NCI-H1694 (cell line): ENCODE measurements around the gene CYP39A1.

ENCODE experiments used
- DNase-seq: peaks from one replicate; lab custom pipeline; 2025; lab: John Stamatoyannopoulos, UW

CYP39A1 gene

GRCh38 chr6:46652603-46653438 is at the start of gene CYP39A1, which contains the start of gene SLC25A27:
TSS of gene CYP39A1 (minus strand) at chr6:46652818. CDS start at chr6:46652582, 236 bp downstream.
TSS of gene SLC25A27 (plus strand) at chr6:46652975. CDS start at chr6:46653193, 218 bp downstream.
- peak; percentile 32 for DNase-seq

- no peak for DNase-seq
These were observed 47.4 kb upstream of the CYP39A1 start for GRCh38 chr6:46699970-46700369.

GRCh38 chr6:46690911-46691451 is 38.4 kb upstream of the CYP39A1 start:
- no peak for DNase-seq

GRCh38 chr6:46690141-46690755 is 37.6 kb upstream of the CYP39A1 start:
- no peak for DNase-seq

GRCh38 chr6:46689657-46690056 is 37.0 kb upstream of the CYP39A1 start:
- no peak for DNase-seq

- no peak for DNase-seq
These were observed 36.3 kb upstream of the CYP39A1 start for GRCh38 chr6:46688966-46689335.

- no peak for DNase-seq
These were observed 35.7 kb upstream of the CYP39A1 start for GRCh38 chr6:46688117-46688965.

- DNase-seq: no peak
These were observed 35.0 kb upstream of the CYP39A1 start, which contains the start of gene TDRD6 for GRCh38 chr6:46687619-46688097. TSS of gene TDRD6 (plus strand) at chr6:46687885. CDS start at chr6:46688129, 244 bp downstream.

GRCh38 chr6:46684771-46685170 is 32.2 kb upstream of the CYP39A1 start:
- DNase-seq: no peak

- DNase-seq: no peak
These were observed 24.7 kb upstream of the CYP39A1 start for GRCh38 chr6:46677314-46677654.

GRCh38 chr6:46676604-46677313 is 24.1 kb upstream of the CYP39A1 start:
- no peak for DNase-seq

- DNase-seq: no peak
These were observed 21.8 kb upstream of the CYP39A1 start for GRCh38 chr6:46674410-46674809.

GRCh38 chr6:46667377-46667776 is 14.8 kb upstream of the CYP39A1 start:
- no peak for DNase-seq

GRCh38 chr6:46661483-46661882 is 8.9 kb upstream of the CYP39A1 start:
- DNase-seq: no peak

- no peak for DNase-seq
These were observed 5.0 kb upstream of the CYP39A1 start for GRCh38 chr6:46657642-46658041.

- no peak for DNase-seq
These were observed 3.2 kb upstream of the CYP39A1 start for GRCh38 chr6:46655803-46656202.

GRCh38 chr6:46653439-46654195 is 999 bp upstream of the CYP39A1 start:
- DNase-seq: no peak

- DNase-seq: no peak
These were observed 401 bp downstream of the CYP39A1 start for GRCh38 chr6:46652232-46652602.

GRCh38 chr6:46651816-46652215 is 802 bp downstream of the CYP39A1 start:
- no peak for DNase-seq

- no peak for DNase-seq
These were observed 1.6 kb downstream of the CYP39A1 start for GRCh38 chr6:46651006-46651405.
